RWPE2 (cell line): ENCODE data around the gene IRGQ.
"Not testable (repeated sequence)": the region's sequence is repeated elsewhere in the genome, so short reads cannot be mapped to it uniquely, and the experiment has no call there.

ENCODE experiments used
- ATAC-seq: fragments of 200-7000 bp; cut with Tn5 transposase; 3 replicates; pipeline ENCODE4 v1.9.1; 2021; ENCODE audit warnings: low read depth
- DNase-seq: peaks from one replicate; pipeline ENCODE4 v3.0.0-alpha.2; 2020; ENCODE audit warnings: low spot score
- H3K27ac ChIP-seq: fragments of 450-650 bp; 2 replicates; pipeline ENCODE4 v1.5.1; 2017; ENCODE audit warnings: mild to moderate bottlenecking; ENCODE audit not compliant: poor library complexity, severe bottlenecking
- H3K27me3 ChIP-seq: fragments of 250-450 bp; sonication (Bioruptor Pico); 2 replicates; pipeline ENCODE4 v1.5.1; 2021; ENCODE audit warnings: mild to moderate bottlenecking, moderate library complexity; ENCODE audit not compliant: insufficient read depth, poor library complexity, severe bottlenecking
- H3K36me3 ChIP-seq: fragments of 250-450 bp; sonication (Bioruptor Pico); 2 replicates; pipeline ENCODE4 v1.5.1; 2020; ENCODE audit warnings: low read depth, mild to moderate bottlenecking, moderate library complexity
- H3K4me1 ChIP-seq: fragments of 250-450 bp; sonication (Bioruptor Pico); 2 replicates; pipeline ENCODE4 v1.5.1; 2021; ENCODE audit warnings: mild to moderate bottlenecking, moderate library complexity; ENCODE audit not compliant: insufficient read depth, poor library complexity, severe bottlenecking
- H3K4me3 ChIP-seq: fragments of 250-450 bp; sonication (Bioruptor Pico); 2 replicates; pipeline ENCODE4 v1.5.1; 2021; ENCODE audit warnings: mild to moderate bottlenecking, moderate library complexity; ENCODE audit not compliant: severe bottlenecking
- H3K9me3 ChIP-seq: fragments of 250-450 bp; sonication (Bioruptor Pico); 2 replicates; pipeline ENCODE4 v1.5.1; 2021; ENCODE audit warnings: mild to moderate bottlenecking, moderate library complexity; ENCODE audit not compliant: severe bottlenecking
- CTCF ChIP-seq: fragments of 450-650 bp; IDR thresholded peaks from one replicate; pipeline ENCODE4 v1.5.1; 2017; ENCODE audit warnings: mild to moderate bottlenecking, moderate library complexity; ENCODE audit not compliant: poor library complexity, severe bottlenecking

The IRGQ gene

GRCh38 chr19:43589678-43590077 lies 6.3 kb downstream of the IRGQ start:
- no peaks in the 10 kb centered on the region for H3K9me3 ChIP-seq
- no peak overlapping the region for H3K4me3 ChIP-seq
- peaks cover 21% of the 10 kb centered on the region for H3K36me3 ChIP-seq
- H3K4me1 ChIP-seq = no peaks in the 10 kb centered on the region
- no peak for TF ChIP-seq CTCF
- DNase-seq = no peak
- no peak for ATAC-seq
- H3K27me3 ChIP-seq = no peaks in the 10 kb centered on the region
- no peak overlapping the region for H3K27ac ChIP-seq

- ATAC-seq (no peak), DNase-seq (no peak)
- Histone ChIP-seq H3K36me3 (peaks cover 17% of the 10 kb centered on the region), H3K27ac (no peak overlapping the region), H3K4me1 (no peaks in the 10 kb centered on the region), H3K27me3 (no peaks in the 10 kb centered on the region), H3K9me3 (no peaks in the 10 kb centered on the region), H3K4me3 (no peak overlapping the region)
- no peak for TF ChIP-seq CTCF
Measured at GRCh38 chr19:43589277-43589676, 6.7 kb downstream of the IRGQ start.

GRCh38 chr19:43587029-43587428 lies 8.9 kb downstream of the IRGQ start:
- ATAC-seq, H3K4me1 ChIP-seq, H3K27ac ChIP-seq, H3K36me3 ChIP-seq, H3K9me3 ChIP-seq, DNase-seq, H3K27me3 ChIP-seq, H3K4me3 ChIP-seq: not testable (repeated sequence)

DNA sequence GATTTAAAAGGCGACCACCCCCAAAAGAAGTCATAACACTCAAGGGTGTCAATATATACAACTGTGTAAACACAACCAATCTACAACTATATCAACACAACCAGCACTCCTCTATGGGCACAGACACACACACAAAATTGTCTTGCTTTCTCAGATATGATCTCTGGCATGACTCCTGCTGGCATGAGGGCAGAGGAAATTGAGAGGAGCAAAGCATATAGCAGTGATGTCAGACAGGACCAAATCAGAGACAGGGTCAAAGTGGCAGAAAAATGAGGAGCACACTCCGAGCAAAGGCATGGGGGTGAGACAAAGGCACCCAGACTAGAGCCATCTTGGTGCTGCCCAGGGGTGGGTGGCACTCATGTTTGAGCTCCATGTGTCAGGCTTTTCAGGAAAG lies 9.6 kb downstream of the IRGQ start:
- no peaks in the 10 kb centered on the region for H3K36me3 ChIP-seq
- H3K4me1 ChIP-seq = no peaks in the 10 kb centered on the region
- H3K4me3 ChIP-seq = no peak overlapping the region
- no peak overlapping the region for H3K27ac ChIP-seq
- no peaks in the 10 kb centered on the region for H3K27me3 ChIP-seq
- ATAC-seq (no peak), DNase-seq (no peak)
- no peak for TF ChIP-seq CTCF
- H3K9me3 ChIP-seq = no peaks in the 10 kb centered on the region

GRCh38 chr19:43584484-43584883 lies 11.4 kb downstream of the IRGQ start:
- no peak for TF ChIP-seq CTCF
- H3K27ac ChIP-seq = no peak overlapping the region
- no peaks in the 10 kb centered on the region for H3K4me1 ChIP-seq
- DNase-seq (no peak), ATAC-seq (no peak)
- H3K36me3 ChIP-seq = no peaks in the 10 kb centered on the region
- H3K9me3 ChIP-seq = no peaks in the 10 kb centered on the region
- H3K4me3 ChIP-seq = no peak overlapping the region
- H3K27me3 ChIP-seq = no peaks in the 10 kb centered on the region
